ENCODE measurements around the gene SPRR1A. TPM values are rescaled to one million over a fixed set of nuclear protein-coding genes. Genes with fewer than 3 reads are reported as not detected.

The SPRR1A gene
- polyA plus RNA-seq, 1 experiment: not detected

DNA sequence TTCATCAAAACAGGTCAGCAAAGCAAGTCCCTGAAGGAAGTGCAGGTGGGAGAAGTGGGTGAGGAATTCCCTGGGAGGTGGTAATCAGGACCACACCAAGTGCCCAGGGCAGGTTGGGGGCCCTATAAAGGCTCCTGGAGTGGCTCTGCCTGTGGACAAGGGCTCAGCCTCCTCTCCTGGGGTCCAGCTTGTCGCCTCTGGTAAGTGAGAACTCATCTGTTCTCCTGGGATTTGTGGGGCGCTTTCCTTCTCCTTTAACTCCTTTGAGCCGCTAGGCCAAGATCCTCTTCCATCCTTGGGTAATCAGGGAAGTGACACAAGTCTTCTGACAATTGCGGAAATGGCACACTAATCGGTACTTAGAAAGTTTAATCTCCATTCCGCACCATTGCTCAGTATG, 13.4 kb upstream of the SPRR1A start, which contains the start of gene SPRR4:
Gene SPRR4 (plus strand): TSS at position 154 of the 400 bp plus-strand sequence. CDS start 1,243 bp downstream, outside the sequence.
- ChIA-PET POLR2A (no interaction called here), CTCF (no interaction called here)
- no peak for DNase-seq (ENCODE audit: low read depth, low spot score)
- Histone ChIP-seq H3K27me3 (ENCODE audit: control insufficient read depth, insufficient read depth, low read length) (no peaks in the 10 kb centered on the region), H3K9me3 (ENCODE audit: control insufficient read depth, insufficient read depth, low read length) (peaks cover 3% of the 10 kb centered on the region), H3K27ac (ENCODE audit: low read depth, low read length) (no peak within 1 kb of the TSS), H3K4me3 (ENCODE audit: low read depth, low read length) (no peak within 1 kb of the TSS)
- TF ChIP-seq, protein P1, sequence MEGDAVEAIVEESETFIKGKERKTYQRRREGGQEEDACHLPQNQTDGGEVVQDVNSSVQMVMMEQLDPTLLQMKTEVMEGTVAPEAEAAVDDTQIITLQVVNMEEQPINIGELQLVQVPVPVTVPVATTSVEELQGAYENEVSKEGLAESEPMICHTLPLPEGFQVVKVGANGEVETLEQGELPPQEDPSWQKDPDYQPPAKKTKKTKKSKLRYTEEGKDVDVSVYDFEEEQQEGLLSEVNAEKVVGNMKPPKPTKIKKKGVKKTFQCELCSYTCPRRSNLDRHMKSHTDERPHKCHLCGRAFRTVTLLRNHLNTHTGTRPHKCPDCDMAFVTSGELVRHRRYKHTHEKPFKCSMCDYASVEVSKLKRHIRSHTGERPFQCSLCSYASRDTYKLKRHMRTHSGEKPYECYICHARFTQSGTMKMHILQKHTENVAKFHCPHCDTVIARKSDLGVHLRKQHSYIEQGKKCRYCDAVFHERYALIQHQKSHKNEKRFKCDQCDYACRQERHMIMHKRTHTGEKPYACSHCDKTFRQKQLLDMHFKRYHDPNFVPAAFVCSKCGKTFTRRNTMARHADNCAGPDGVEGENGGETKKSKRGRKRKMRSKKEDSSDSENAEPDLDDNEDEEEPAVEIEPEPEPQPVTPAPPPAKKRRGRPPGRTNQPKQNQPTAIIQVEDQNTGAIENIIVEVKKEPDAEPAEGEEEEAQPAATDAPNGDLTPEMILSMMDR (IDR thresholded peaks at IDR 0.05; ENCODE audit: low read depth, low read length): no peak

DNA sequence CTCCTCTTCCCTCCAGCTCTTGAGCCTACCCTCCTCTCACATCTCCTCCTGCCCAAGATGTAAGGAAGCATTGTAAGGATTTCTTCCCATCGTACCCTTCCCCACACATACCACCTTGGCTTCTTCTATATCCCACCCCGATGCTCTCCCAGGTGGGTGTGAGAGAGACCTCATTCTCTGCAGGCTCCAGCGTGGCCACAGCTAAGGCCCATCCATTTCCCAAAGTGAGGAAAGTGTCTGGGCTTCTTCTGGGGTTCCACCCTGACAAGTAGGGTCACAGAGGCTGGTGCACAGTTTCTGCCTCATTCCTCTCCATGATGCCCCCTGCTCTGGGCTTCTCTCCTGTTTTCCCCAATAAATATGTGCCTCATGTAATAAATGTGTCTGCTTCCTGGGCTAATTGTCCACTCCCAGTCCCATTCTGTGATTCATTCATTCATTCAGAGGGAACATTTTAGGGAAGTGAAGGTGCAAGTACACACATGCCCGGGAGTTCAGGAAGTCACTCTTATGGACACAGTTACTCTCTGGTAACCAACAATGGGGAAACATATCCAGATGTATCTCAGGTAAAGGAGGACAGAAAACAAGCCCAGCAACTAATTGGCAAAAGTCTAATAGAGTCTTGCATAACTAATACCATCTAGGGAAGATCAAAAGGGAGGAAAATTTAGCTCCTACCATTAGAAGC, 11.5 kb upstream of the SPRR1A start:
- TF ChIP-seq, protein P1 (IDR thresholded peaks at IDR 0.05; ENCODE audit: low read depth, low read length): no peak
- CTCF ChIA-PET: no interaction called here
- POLR2A ChIA-PET: no interaction called here

DNA sequence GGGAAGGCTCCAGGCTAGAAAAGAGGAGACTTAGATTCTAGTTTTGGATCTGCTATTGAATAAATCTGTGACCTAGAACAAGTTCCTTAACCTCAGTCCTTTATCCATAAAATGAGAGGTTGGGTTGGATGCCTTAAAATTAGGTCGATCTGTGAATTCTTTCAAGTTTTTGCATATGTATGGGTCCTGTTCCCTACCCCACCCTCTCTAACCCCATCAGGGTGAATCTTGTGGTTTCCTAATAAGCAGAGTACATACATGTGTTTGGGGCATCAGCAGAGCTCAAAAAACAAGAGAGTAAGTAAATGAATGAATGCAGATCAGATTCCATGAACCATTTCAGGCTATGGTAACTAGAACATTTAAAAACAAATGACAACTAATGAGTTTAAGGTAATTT, 7.2 kb upstream of the SPRR1A start:
- Histone ChIP-seq H3K27ac (ENCODE audit: low read depth, low read length) (no peak overlapping the region), H3K9me3 (ENCODE audit: control insufficient read depth, insufficient read depth, low read length) (peaks cover 3% of the 10 kb centered on the region; the same call in 1 of the 2 replicates), H3K27me3 (ENCODE audit: control insufficient read depth, insufficient read depth, low read length) (no peaks in the 10 kb centered on the region), H3K4me3 (ENCODE audit: low read depth, low read length) (no peak overlapping the region)
- CTCF ChIA-PET: no interaction called here
- no peak for DNase-seq (ENCODE audit: low read depth, low spot score)
- TF ChIP-seq, protein P1 (IDR thresholded peaks at IDR 0.05; ENCODE audit: low read depth, low read length): no peak
- POLR2A ChIA-PET: no interaction called here

More for the DNA sequence above, 11.5 kb upstream of the SPRR1A start:
- no peak for DNase-seq (ENCODE audit: low read depth, low spot score)
- Histone ChIP-seq H3K4me3 (ENCODE audit: low read depth, low read length) (no peak overlapping the region), H3K27me3 (ENCODE audit: control insufficient read depth, insufficient read depth, low read length) (no peaks in the 10 kb centered on the region), H3K27ac (ENCODE audit: low read depth, low read length) (no peak overlapping the region), H3K9me3 (ENCODE audit: control insufficient read depth, insufficient read depth, low read length) (no peaks in the 10 kb centered on the region; the same call in none of the 2 replicates)

DNA sequence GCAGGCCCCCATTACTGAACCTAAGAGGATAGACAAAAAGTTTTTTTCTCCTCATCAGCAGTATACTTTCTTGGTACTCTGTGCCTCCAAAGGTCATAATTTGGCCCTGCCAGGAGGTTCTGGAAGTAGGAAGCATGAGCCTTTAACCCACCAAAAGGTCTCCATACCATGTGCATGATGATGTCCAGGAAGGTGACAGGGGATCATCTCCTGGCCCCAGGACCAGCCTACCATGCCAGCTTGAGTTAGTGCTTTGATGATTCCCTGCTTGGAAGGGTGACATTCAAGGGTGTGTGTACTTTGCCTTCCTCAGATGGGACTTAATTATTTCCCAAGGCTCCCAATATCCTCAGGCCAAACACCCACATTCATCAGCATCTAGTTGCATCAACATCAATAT, 6.3 kb upstream of the SPRR1A start:
- ChIA-PET CTCF (no interaction called here), POLR2A (no interaction called here)
- TF ChIP-seq, protein P1 (IDR thresholded peaks at IDR 0.05; ENCODE audit: low read depth, low read length): no peak

DNA sequence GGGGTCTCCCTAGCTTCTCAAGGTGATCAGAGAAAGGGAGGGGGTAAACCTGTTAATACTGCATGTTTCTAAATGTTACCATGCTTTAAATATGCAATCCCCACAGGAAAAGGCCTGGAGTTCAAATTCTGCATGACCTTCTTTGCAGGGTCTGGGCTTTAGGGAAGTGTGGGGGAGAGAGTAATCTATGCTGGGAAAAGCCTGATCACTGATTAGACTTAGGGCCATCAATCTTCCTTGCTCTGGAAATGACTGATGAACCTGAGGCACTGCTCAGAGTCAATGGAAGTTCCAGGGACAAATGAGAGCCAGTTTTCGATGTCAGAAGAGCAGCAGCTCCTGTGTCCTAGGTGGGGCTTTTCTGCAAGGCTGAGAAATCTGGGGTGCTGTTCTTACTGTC, 3.2 kb upstream of the SPRR1A start:
- no peak overlapping the region for H3K27ac ChIP-seq (ENCODE audit: low read depth, low read length)
- H3K4me3 ChIP-seq (ENCODE audit: low read depth, low read length): no peak overlapping the region
- DNase-seq (ENCODE audit: low read depth, low spot score): no peak
- H3K9me3 ChIP-seq (ENCODE audit: control insufficient read depth, insufficient read depth, low read length): peaks cover 3% of the 10 kb centered on the region; the same call in 1 of the 2 replicates
- POLR2A ChIA-PET: no interaction called here
- CTCF ChIA-PET: no interaction called here
- H3K27me3 ChIP-seq (ENCODE audit: control insufficient read depth, insufficient read depth, low read length): no peaks in the 10 kb centered on the region
- TF ChIP-seq, protein P1 (IDR thresholded peaks at IDR 0.05; ENCODE audit: low read depth, low read length): no peak

More for the DNA sequence above, 6.3 kb upstream of the SPRR1A start:
- H3K4me3 ChIP-seq (ENCODE audit: low read depth, low read length): no peak overlapping the region
- no peaks in the 10 kb centered on the region for H3K27me3 ChIP-seq (ENCODE audit: control insufficient read depth, insufficient read depth, low read length)
- H3K9me3 ChIP-seq (ENCODE audit: control insufficient read depth, insufficient read depth, low read length): 0 out of 2 replicates have a peak, but pooled peaks cover 3% of the 10 kb centered on the region
- H3K27ac ChIP-seq (ENCODE audit: low read depth, low read length): no peak overlapping the region
- DNase-seq (ENCODE audit: low read depth, low spot score): no peak

Measured in AG04450 (cell line).